ENCODE data around the gene TRPM8.

TRPM8 gene

DNA sequence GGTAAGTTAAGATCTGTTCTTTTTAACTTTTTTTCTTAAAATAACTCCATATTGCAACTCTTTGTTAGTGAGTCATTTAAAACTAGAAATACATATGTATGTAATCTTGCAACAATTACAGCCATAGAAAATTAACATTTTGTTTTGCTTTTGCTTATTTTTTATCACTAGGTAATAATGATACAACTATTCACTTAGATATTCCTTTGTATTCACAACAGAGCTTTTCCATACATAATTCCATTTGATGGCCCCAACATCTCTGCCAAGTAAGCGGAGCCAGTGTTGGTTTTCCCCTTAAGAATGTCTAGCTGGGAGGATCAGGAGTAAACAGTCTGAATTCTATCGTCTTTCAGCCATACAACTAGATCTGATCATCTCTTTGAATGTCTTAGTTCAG, 149.4 kb downstream of the TRPM8 start:
- H3K27ac ChIP-seq: no peak overlapping the region
- TF ChIP-seq ZFX (IDR thresholded peaks at IDR 0.05; ENCODE audit: borderline replicate concordance): no peak
- TF ChIP-seq, protein P1, sequence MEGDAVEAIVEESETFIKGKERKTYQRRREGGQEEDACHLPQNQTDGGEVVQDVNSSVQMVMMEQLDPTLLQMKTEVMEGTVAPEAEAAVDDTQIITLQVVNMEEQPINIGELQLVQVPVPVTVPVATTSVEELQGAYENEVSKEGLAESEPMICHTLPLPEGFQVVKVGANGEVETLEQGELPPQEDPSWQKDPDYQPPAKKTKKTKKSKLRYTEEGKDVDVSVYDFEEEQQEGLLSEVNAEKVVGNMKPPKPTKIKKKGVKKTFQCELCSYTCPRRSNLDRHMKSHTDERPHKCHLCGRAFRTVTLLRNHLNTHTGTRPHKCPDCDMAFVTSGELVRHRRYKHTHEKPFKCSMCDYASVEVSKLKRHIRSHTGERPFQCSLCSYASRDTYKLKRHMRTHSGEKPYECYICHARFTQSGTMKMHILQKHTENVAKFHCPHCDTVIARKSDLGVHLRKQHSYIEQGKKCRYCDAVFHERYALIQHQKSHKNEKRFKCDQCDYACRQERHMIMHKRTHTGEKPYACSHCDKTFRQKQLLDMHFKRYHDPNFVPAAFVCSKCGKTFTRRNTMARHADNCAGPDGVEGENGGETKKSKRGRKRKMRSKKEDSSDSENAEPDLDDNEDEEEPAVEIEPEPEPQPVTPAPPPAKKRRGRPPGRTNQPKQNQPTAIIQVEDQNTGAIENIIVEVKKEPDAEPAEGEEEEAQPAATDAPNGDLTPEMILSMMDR (IDR thresholded peaks at IDR 0.05): no peak

All from 22Rv1 (cell line).